Keratinocyte (primary cell): Measurements from ENCODE around the gene ATXN3L. TPM values are rescaled to one million over a fixed set of nuclear protein-coding genes. Genes with fewer than 3 reads are reported as not detected.

Experiments used
- DNase-seq: peaks from one replicate; pipeline ENCODE4 v3.0.0-alpha.2; 2011; ENCODE audit warnings: low read depth, missing footprints, low spot score
- FAIRE-seq: peaks from 2 replicates; lab custom pipeline; 2011; peaks lifted over from hg19 to GRCh38; lab: Jason Lieb, UNC
- H2AFZ ChIP-seq: 2 replicates; pipeline ENCODE4 v1.6.0; 2012; ENCODE audit warnings: low read length, control low read depth, inconsistent platforms; ENCODE audit not compliant: control insufficient read depth
- H3K27ac ChIP-seq: 2 replicates; pipeline ENCODE4 v1.5.1; 2011; ENCODE audit warnings: low read length; ENCODE audit not compliant: control insufficient read depth, insufficient read depth
- H3K27me3 ChIP-seq: 3 replicates; pipeline ENCODE4 v1.6.0; 2011; ENCODE audit warnings: low read length; ENCODE audit not compliant: control insufficient read depth, insufficient read depth; ENCODE audit errors: extremely low read depth
- H3K36me3 ChIP-seq, 2 experiments: 2 replicates in 1 of 2; 3 replicates in 1 of 2; pipeline ENCODE4 v1.5.1; 2011; ENCODE audit warnings: low read length in 2 of 2, mild to moderate bottlenecking in 1 of 2; ENCODE audit not compliant: control insufficient read depth in 2 of 2, insufficient read depth in 2 of 2; ENCODE audit errors: extremely low read depth in 1 of 2
- H3K4me1 ChIP-seq: 3 replicates; pipeline ENCODE4 v1.5.1; 2011; ENCODE audit warnings: low read length; ENCODE audit not compliant: control insufficient read depth, insufficient read depth; ENCODE audit errors: extremely low read depth
- H3K4me2 ChIP-seq: 3 replicates; pipeline ENCODE4 v1.6.0; 2011; ENCODE audit warnings: low read depth, low read length; ENCODE audit not compliant: control insufficient read depth, insufficient read depth; ENCODE audit errors: extremely low read depth
- H3K4me3 ChIP-seq, 3 experiments: fragments of 200-600 bp in 1 of 3; sonication (generic) in 1 of 3; 2 replicates in 2 of 3; 3 replicates in 1 of 3; pipeline ENCODE4 v1.5.1; 2011 to 2016; ENCODE audit warnings: low read length in 3 of 3, mild to moderate bottlenecking in 3 of 3, control low read depth in 2 of 3, inconsistent platforms in 1 of 3, low read depth in 1 of 3, mixed read lengths in 1 of 3, mixed run types in 1 of 3, moderate library complexity in 1 of 3; ENCODE audit not compliant: control insufficient read depth in 2 of 3, insufficient read depth in 2 of 3; ENCODE audit errors: extremely low read depth in 1 of 3
- H3K79me2 ChIP-seq: 2 replicates; pipeline ENCODE4 v1.6.0; 2012; ENCODE audit warnings: low read length; ENCODE audit not compliant: control insufficient read depth, insufficient read depth
- H3K9ac ChIP-seq: 3 replicates; pipeline ENCODE4 v1.6.0; 2011; ENCODE audit warnings: low read length; ENCODE audit not compliant: control insufficient read depth, insufficient read depth; ENCODE audit errors: extremely low read depth
- H3K9me1 ChIP-seq: 3 replicates; pipeline ENCODE4 v1.6.0; 2011; ENCODE audit warnings: low read length; ENCODE audit not compliant: control insufficient read depth, insufficient read depth; ENCODE audit errors: extremely low read depth
- H3K9me3 ChIP-seq: 2 replicates; pipeline ENCODE4 v1.5.1; 2012; ENCODE audit warnings: low read depth, low read length; ENCODE audit not compliant: control insufficient read depth
- H4K20me1 ChIP-seq: 3 replicates; pipeline ENCODE4 v1.6.0; 2011; ENCODE audit warnings: low read length; ENCODE audit not compliant: control insufficient read depth, insufficient read depth; ENCODE audit errors: extremely low read depth
- CTCF ChIP-seq, 3 experiments: IDR thresholded peaks in 1 of 3; conservative IDR thresholded peaks in 1 of 3; optimal IDR thresholded peaks in 1 of 3; 2 replicates in 2 of 3; 3 replicates in 1 of 3; pipeline versions ENCODE3 to v1.5.1; 2011; ENCODE audit warnings: low read length in 3 of 3, mild to moderate bottlenecking in 3 of 3, moderate library complexity in 2 of 3, control low read depth in 1 of 3, inconsistent platforms in 1 of 3; ENCODE audit not compliant: insufficient read depth in 2 of 3; ENCODE audit errors: extremely low read depth in 1 of 3
- EZH2 ChIP-seq: IDR thresholded peaks from one replicate; pipeline ENCODE4 v1.6.1; 2012; ENCODE audit warnings: inconsistent platforms, mild to moderate bottlenecking, low read length, moderate library complexity
- dilution Hi-C: fragments of 300-500 bp; cut with MboI; formaldehyde crosslinking; loops from one replicate; pipeline ENCODE4 v1.7.0; 2020; ENCODE audit warnings: low sequenced_read_pairs; ENCODE audit not compliant: extremely low pct_ligation_motif_present
- polyA minus RNA-seq, 3 experiments: library from RNA; depleted of rRNA, polyadenylated mRNA; stranded (reverse); fragments of >200 nt; gene quantifications; 1 replicate in 1 of 3; 2 replicates in 1 of 3; 3 replicates in 1 of 3; pipeline ENCODE4 v1.2.3, GENCODE V29; 2011
- polyA plus RNA-seq, 5 experiments: library from polyadenylated mRNA; depleted of rRNA in 3 of 5; stranded (reverse) in 3 of 5; stranded (forward) in 1 of 5; unstranded in 1 of 5; fragments of >200 nt; gene quantifications; 1 replicate in 1 of 5; 2 replicates in 3 of 5; 3 replicates in 1 of 5; pipeline versions ENCODE4 v1.2.1 to v1.2.3, GENCODE V29; 2011 to 2012; ENCODE audit warnings: missing spikeins in 2 of 5, low read depth in 1 of 5, low replicate concordance in 1 of 5

Gene ATXN3L
- not detected in 3 replicates for polyA plus RNA-seq
- polyA plus RNA-seq (2011; ENCODE audit: low read depth) = not detected
- not detected in 2 replicates for polyA plus RNA-seq (2011; cell fraction: cytosol; rRNA removed)
- polyA plus RNA-seq (2011; cell fraction: nucleus; rRNA removed) = not detected in 2 replicates
- polyA plus RNA-seq (2012; ENCODE audit: low replicate concordance) = not detected in 2 replicates
- not detected in 3 replicates for polyA minus RNA-seq
- polyA minus RNA-seq (2011; cell fraction: cytosol; rRNA and poly(A)+ RNA removed) = not detected
- polyA minus RNA-seq (2011; cell fraction: nucleus; rRNA and poly(A)+ RNA removed) = not detected in 2 replicates

GRCh38 chrX:13319953-13320352, at the start of gene ATXN3L:
ATXN3L (minus strand) TSS chrX:13320053; CDS start chrX:13319934, 119 bp downstream.
- H4K20me1 ChIP-seq = no peaks in the 10 kb centered on the region
- no peak within 1 kb of the TSS for H3K4me3 ChIP-seq
- no peak for FAIRE-seq
- H3K79me2 ChIP-seq = no peaks in the 10 kb centered on the region
- no peaks in the 10 kb centered on the region for H3K27me3 ChIP-seq
- DNase-seq = no peak
- no peaks in the 10 kb centered on the region for H3K9me3 ChIP-seq
- H3K4me1 ChIP-seq = no peaks in the 10 kb centered on the region
- no peaks in the 10 kb centered on the region for H3K9me1 ChIP-seq
- no peak within 1 kb of the TSS for H3K27ac ChIP-seq
- TF ChIP-seq CTCF (optimal IDR thresholded peaks at IDR 0.05 in 1 of 3, IDR thresholded peaks at IDR 0.05 in 1 of 3, conservative IDR thresholded peaks at IDR 0.05 in 1 of 3; ENCODE audit: extremely low read depth in 1 of 3, insufficient read depth in 2 of 3, low read length in 3 of 3) = no peak
- TF ChIP-seq EZH2 = no peak
- dilution Hi-C loops = no loop called here
- H3K4me2 ChIP-seq = no peak within 1 kb of the TSS
- H2AFZ ChIP-seq = no peak within 1 kb of the TSS
- H3K36me3 ChIP-seq = no peaks in the 10 kb centered on the region
- H3K9ac ChIP-seq = no peak within 1 kb of the TSS

GRCh38 chrX:13369256-13370030, 49.6 kb upstream of the ATXN3L start:
- no peaks in the 10 kb centered on the region for H3K9me3 ChIP-seq
- no peaks in the 10 kb centered on the region for H3K36me3 ChIP-seq
- FAIRE-seq = no peak
- no peaks in the 10 kb centered on the region for H3K9me1 ChIP-seq
- no peak overlapping the region for H3K9ac ChIP-seq
- no peak overlapping the region for H3K27ac ChIP-seq
- H3K4me1 ChIP-seq = peaks cover 23% of the 10 kb centered on the region
- H4K20me1 ChIP-seq = no peaks in the 10 kb centered on the region
- TF ChIP-seq EZH2 (no peak), CTCF (optimal IDR thresholded peaks at IDR 0.05 in 1 of 3, IDR thresholded peaks at IDR 0.05 in 1 of 3, conservative IDR thresholded peaks at IDR 0.05 in 1 of 3; ENCODE audit: extremely low read depth in 1 of 3, insufficient read depth in 2 of 3, low read length in 3 of 3) (no peak)
- dilution Hi-C loops = no loop called here
- no peak overlapping the region for H2AFZ ChIP-seq
- no peak overlapping the region for H3K4me3 ChIP-seq
- DNase-seq = no peak
- H3K27me3 ChIP-seq = no peaks in the 10 kb centered on the region
- no peak overlapping the region for H3K4me2 ChIP-seq
- H3K79me2 ChIP-seq = no peaks in the 10 kb centered on the region
